GM12878 (cell line): ENCODE results near the gene TSHB. TPM values are rescaled to one million over a fixed set of nuclear protein-coding genes. Genes with fewer than 3 reads are reported as not detected.

Experiments
- ATAC-seq: fragments of 200-7000 bp; cut with Tn5 transposase; 3 replicates; pipeline ENCODE4 v1.9.1; 2020; ENCODE audit warnings: mild to moderate bottlenecking, moderate library complexity
- BruUV-seq: library from RNA; stranded (reverse); fragments of 400-500 nt; replicated peaks from 2 replicates; lab custom pipeline; 2021; lab: Mats Ljungman, UMichigan
- CTCF ChIA-PET: fragments of 300-600 bp; sonication (Branson Sonifier 250); formaldehyde crosslinking; extraction: SDS; loops from one replicate; lab custom pipeline; 2021; ENCODE audit warnings: inconsistent platforms; lab: Yijun Ruan, JAX
- POLR2A ChIA-PET: fragments of 350-600 bp; formaldehyde crosslinking; extraction: SDS; loops from one replicate; lab custom pipeline; 2021; ENCODE audit warnings: inconsistent platforms; lab: Charles Lee
- RAD21 ChIA-PET: fragments of 300-600 bp; sonication (Branson Sonifier 250); formaldehyde crosslinking; loops from one replicate; lab custom pipeline; 2023; ENCODE audit warnings: antibody characterized with exemption; ENCODE audit not compliant: unreplicated experiment; lab: Charles Lee
- SMC1A ChIA-PET: fragments of 300-600 bp; sonication (Branson Sonifier 250); formaldehyde crosslinking; loops from one replicate; lab custom pipeline; 2023; ENCODE audit not compliant: unreplicated experiment, uncharacterized antibody; lab: Charles Lee
- DNase-seq: peaks from one replicate; pipeline ENCODE4 v3.0.0-alpha.2; 2011; ENCODE audit warnings: low read depth, low spot score
- FAIRE-seq: peaks from 3 replicates; lab custom pipeline; 2011; peaks lifted over from hg19 to GRCh38; lab: Jason Lieb, UNC
- H2AFZ ChIP-seq: 2 replicates; pipeline ENCODE4 v1.6.0; 2011; ENCODE audit warnings: low read depth, low read length, control low read depth; ENCODE audit not compliant: control insufficient read depth
- H3K27ac ChIP-seq: 2 replicates; pipeline ENCODE4 v1.5.1; 2011; ENCODE audit warnings: control low read depth; ENCODE audit not compliant: control insufficient read depth, insufficient read depth
- H3K27me3 ChIP-seq, 2 experiments: replicated peaks in 1 of 2; 2 replicates each; pipeline versions ENCODE4 v1.6.0 to v1.6.1; 2011; ENCODE audit warnings: low read length in 1 of 2; ENCODE audit not compliant: control insufficient read depth in 2 of 2, insufficient read depth in 2 of 2
- H3K36me3 ChIP-seq, 2 experiments: 2 replicates each; pipeline ENCODE4 v1.5.1; 2011; ENCODE audit warnings: low read length in 1 of 2; ENCODE audit not compliant: control insufficient read depth in 2 of 2, insufficient read depth in 2 of 2
- H3K4me1 ChIP-seq: 2 replicates; pipeline ENCODE4 v1.6.1; 2011; ENCODE audit warnings: mild to moderate bottlenecking, low read length, moderate library complexity, mixed read lengths; ENCODE audit not compliant: control insufficient read depth, insufficient read depth
- H3K4me2 ChIP-seq: 2 replicates; pipeline ENCODE4 v1.6.0; 2011; ENCODE audit warnings: control low read depth; ENCODE audit not compliant: control insufficient read depth, insufficient read depth
- H3K4me3 ChIP-seq: fragments of 200-600 bp; sonication (generic); 2 replicates; pipeline ENCODE4 v1.5.1; 2016
- H3K79me2 ChIP-seq: 2 replicates; pipeline ENCODE4 v1.6.0; 2011; ENCODE audit warnings: low read length; ENCODE audit not compliant: control insufficient read depth, insufficient read depth
- H3K9ac ChIP-seq: 2 replicates; pipeline ENCODE4 v1.8.0; 2011; ENCODE audit warnings: low read length, control low read depth, mixed read lengths; ENCODE audit not compliant: control insufficient read depth, insufficient read depth
- H3K9me3 ChIP-seq: replicated peaks from 3 replicates; pipeline ENCODE4 v1.5.1; 2011; ENCODE audit warnings: mild to moderate bottlenecking, low read length; ENCODE audit not compliant: control insufficient read depth, insufficient read depth
- H4K20me1 ChIP-seq: 2 replicates; pipeline ENCODE4 v1.6.0; 2011; ENCODE audit not compliant: control insufficient read depth, insufficient read depth
- CEBPB ChIP-seq, 2 experiments: fragments of 150-350 bp in 1 of 2; IDR thresholded peaks; 2 replicates each; pipeline ENCODE4 v1.6.1; 2012 to 2014; ENCODE audit warnings: low read depth in 2 of 2, low read length in 2 of 2, borderline replicate concordance in 1 of 2, inconsistent platforms in 1 of 2
- E2F4 ChIP-seq: IDR thresholded peaks from 2 replicates; pipeline ENCODE4 v1.6.1; 2012; ENCODE audit warnings: low read depth, low read length, improper control_type of control experiment
- E4F1 ChIP-seq: fragments of 450-650 bp; IDR thresholded peaks from 2 replicates; pipeline ENCODE4 v1.6.1; 2018; ENCODE audit warnings: borderline replicate concordance, mild to moderate bottlenecking; ENCODE audit not compliant: partially characterized antibody
- EED ChIP-seq: sonication (generic); IDR thresholded peaks from 2 replicates; pipeline ENCODE4 v1.6.1; 2016; ENCODE audit warnings: antibody characterized with exemption, low read depth
- EP300 ChIP-seq, 2 experiments: fragments of 150-350 bp in 1 of 2; IDR thresholded peaks; 2 replicates each; pipeline ENCODE4 v1.6.1; 2011 to 2012; ENCODE audit warnings: low read depth in 2 of 2, low read length in 2 of 2, borderline replicate concordance in 1 of 2, improper control_type of control experiment in 1 of 2, inconsistent platforms in 1 of 2; ENCODE audit not compliant: control insufficient read depth in 1 of 2
- GATAD2B ChIP-seq: fragments of 450-650 bp; conservative IDR thresholded peaks from 2 replicates; pipeline ENCODE4 v1.6.1; 2017; ENCODE audit warnings: low read depth, mild to moderate bottlenecking, moderate library complexity
- MEF2B ChIP-seq: fragments of 450-650 bp; IDR thresholded peaks from 2 replicates; pipeline ENCODE4 v1.6.1; 2018; ENCODE audit warnings: mild to moderate bottlenecking, moderate library complexity; ENCODE audit not compliant: partially characterized antibody, poor library complexity, severe bottlenecking
- SMARCA5 ChIP-seq: fragments of 450-650 bp; IDR thresholded peaks from 2 replicates; pipeline ENCODE4 v1.6.1; 2017; ENCODE audit warnings: mild to moderate bottlenecking
- SREBF2 ChIP-seq: IDR thresholded peaks from 2 replicates; pipeline ENCODE4 v1.6.1; 2012; ENCODE audit warnings: mild to moderate bottlenecking, low read length
- STAT3 ChIP-seq: IDR thresholded peaks from 2 replicates; pipeline ENCODE4 v1.6.1; 2011; ENCODE audit warnings: low read depth, low read length, improper control_type of control experiment
- TCF12 ChIP-seq: IDR thresholded peaks from 2 replicates; pipeline ENCODE4 v1.6.1; 2011; ENCODE audit warnings: low read depth, mild to moderate bottlenecking, low read length
- ZNF217 ChIP-seq: fragments of 450-650 bp; IDR thresholded peaks from 2 replicates; pipeline ENCODE4 v1.6.1; 2017; ENCODE audit warnings: antibody characterized with exemption, mild to moderate bottlenecking
- ZNF274 ChIP-seq: IDR thresholded peaks from one replicate; pipeline ENCODE4 v1.8.0; 2011; ENCODE audit not compliant: insufficient read length, insufficient read depth
- WGBS: methylation state at CpG from one replicate; pipeline ENCODE4 v1.1.6; 2016; ENCODE audit warnings: low lambda C conversion rate; ENCODE audit not compliant: insufficient replicate concordance, insufficient coverage; ENCODE audit errors: missing lambda C conversion rate; 5-methylcytosine and 5-hydroxymethylcytosine counted together
- in situ Hi-C: fragments of 300-500 bp; cut with MboI; formaldehyde crosslinking; loops from 9 replicates; pipeline ENCODE4 v1.14.3; 2018; ENCODE audit warnings: mixed read lengths
- intact Hi-C: fragments of 100-400 bp; cut with micrococcal nuclease; formaldehyde crosslinking; loops from one replicate; pipeline ENCODE4 v1.14.2; 2022; ENCODE audit not compliant: unreplicated experiment
- polyA plus RNA-seq, 11 experiments: library from polyadenylated mRNA; depleted of rRNA in 4 of 11; unstranded in 6 of 11; stranded (reverse) in 5 of 11; fragments of >200 nt; fragmentation: Nextera tagmentation in 4 of 11; fragmentation: Illumina TruSeq in 1 of 11; extraction: Ambion mirVana in 4 of 11; extraction: Trizol in 1 of 11; gene quantifications; 1 replicate in 1 of 11; 2 replicates in 10 of 11; pipeline versions ENCODE4 v1.2.1 to v1.2.3, GENCODE V29; 2011 to 2016; ENCODE audit warnings: inconsistent platforms in 2 of 11, missing spikeins in 2 of 11, low read depth in 1 of 11
- total RNA-seq, 4 experiments: library from RNA; depleted of rRNA in 3 of 4; stranded (reverse); fragments of >200 nt in 3 of 4; fragmentation: Illumina TruSeq in 1 of 4; extraction: Trizol in 1 of 4; gene quantifications; 2 replicates each; pipeline versions ENCODE4 v1.2.1 to v1.2.3, GENCODE V29; 2013 to 2021
- TF ChIP-seq, protein P1 (sequence below): fragments of 450-650 bp; IDR thresholded peaks from 2 replicates; pipeline ENCODE4 v1.6.1; 2017; ENCODE audit warnings: mild to moderate bottlenecking
- TF ChIP-seq, protein P2 (sequence below): IDR thresholded peaks from 2 replicates; pipeline ENCODE4 v1.6.1; 2011; ENCODE audit warnings: borderline replicate concordance, low read depth, mild to moderate bottlenecking, moderate library complexity, mixed read lengths, low read length; ENCODE audit not compliant: insufficient read depth; ENCODE audit errors: extremely low read length
- TF ChIP-seq, protein P3 (sequence below): fragments of 450-650 bp; IDR thresholded peaks from 2 replicates; pipeline ENCODE4 v1.6.1; 2017; ENCODE audit warnings: low read depth, mild to moderate bottlenecking, moderate library complexity

Gene TSHB
- total and polyA plus RNA-seq, 10 of the 15 experiments (the other 5 are each of a cell fraction or from before 2014, with no cell fraction given) = not detected

GRCh38 chr1:115076384-115076915, 46.8 kb downstream of the TSHB start:
- Histone ChIP-seq H4K20me1 (no peaks in the 10 kb centered on the region), H3K27ac (no peak overlapping the region), H3K9ac (no peak overlapping the region), H3K4me2 (no peak overlapping the region), H3K79me2 (no peaks in the 10 kb centered on the region), H3K4me3 (no peak overlapping the region), H3K9me3 (no peaks in the 10 kb centered on the region), H3K4me1 (no peaks in the 10 kb centered on the region), H3K27me3 (no peaks in the 10 kb centered on the region; a peak in 1 of 4 replicates), H2AFZ (no peak overlapping the region), H3K36me3 (no peaks in the 10 kb centered on the region)
- FAIRE-seq (no peak), DNase-seq (no peak), ATAC-seq (no peak)
- RAD21 ChIA-PET = interaction anchor here (1.4 kb wide), 1 partner anchor 35 kb away, joined by 6 read pairs; no protein-coding TSS in a partner anchor
- SMC1A ChIA-PET = no interaction called here
- in situ Hi-C loops (no loop called here), intact Hi-C loops (no loop called here)
- WGBS = 10% methylated on average over 4 of the region's 4 CpGs
- CTCF ChIA-PET = interaction anchor here (7.5 kb wide), 1 partner anchor 25 kb away, joined by 44 read pairs; no protein-coding TSS in a partner anchor
- POLR2A ChIA-PET = no interaction called here
- BruUV-seq = no TSS peak
- TF ChIP-seq E4F1 (no peak), TCF12 (no peak), MEF2B (no peak), ZNF274 (no peak), E2F4 (no peak), EP300 (IDR thresholded peaks at IDR 0.05; ENCODE audit: borderline replicate concordance in 1 of 2, control insufficient read depth in 1 of 2, low read depth in 2 of 2, low read length in 2 of 2) (no peak), SMARCA5 (no peak), CEBPB (IDR thresholded peaks at IDR 0.05; ENCODE audit: borderline replicate concordance in 1 of 2, low read depth in 2 of 2, low read length in 2 of 2) (no peak), STAT3 (no peak), SREBF2 (no peak), GATAD2B (no peak), EED (no peak), ZNF217 (no peak)
- TF ChIP-seq, protein P1, sequence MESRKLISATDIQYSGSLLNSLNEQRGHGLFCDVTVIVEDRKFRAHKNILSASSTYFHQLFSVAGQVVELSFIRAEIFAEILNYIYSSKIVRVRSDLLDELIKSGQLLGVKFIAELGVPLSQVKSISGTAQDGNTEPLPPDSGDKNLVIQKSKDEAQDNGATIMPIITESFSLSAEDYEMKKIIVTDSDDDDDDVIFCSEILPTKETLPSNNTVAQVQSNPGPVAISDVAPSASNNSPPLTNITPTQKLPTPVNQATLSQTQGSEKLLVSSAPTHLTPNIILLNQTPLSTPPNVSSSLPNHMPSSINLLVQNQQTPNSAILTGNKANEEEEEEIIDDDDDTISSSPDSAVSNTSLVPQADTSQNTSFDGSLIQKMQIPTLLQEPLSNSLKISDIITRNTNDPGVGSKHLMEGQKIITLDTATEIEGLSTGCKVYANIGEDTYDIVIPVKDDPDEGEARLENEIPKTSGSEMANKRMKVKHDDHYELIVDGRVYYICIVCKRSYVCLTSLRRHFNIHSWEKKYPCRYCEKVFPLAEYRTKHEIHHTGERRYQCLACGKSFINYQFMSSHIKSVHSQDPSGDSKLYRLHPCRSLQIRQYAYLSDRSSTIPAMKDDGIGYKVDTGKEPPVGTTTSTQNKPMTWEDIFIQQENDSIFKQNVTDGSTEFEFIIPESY = no peak
- TF ChIP-seq, protein P2, sequence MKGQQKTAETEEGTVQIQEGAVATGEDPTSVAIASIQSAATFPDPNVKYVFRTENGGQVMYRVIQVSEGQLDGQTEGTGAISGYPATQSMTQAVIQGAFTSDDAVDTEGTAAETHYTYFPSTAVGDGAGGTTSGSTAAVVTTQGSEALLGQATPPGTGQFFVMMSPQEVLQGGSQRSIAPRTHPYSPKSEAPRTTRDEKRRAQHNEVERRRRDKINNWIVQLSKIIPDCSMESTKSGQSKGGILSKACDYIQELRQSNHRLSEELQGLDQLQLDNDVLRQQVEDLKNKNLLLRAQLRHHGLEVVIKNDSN = no peak
- TF ChIP-seq, protein P3, sequence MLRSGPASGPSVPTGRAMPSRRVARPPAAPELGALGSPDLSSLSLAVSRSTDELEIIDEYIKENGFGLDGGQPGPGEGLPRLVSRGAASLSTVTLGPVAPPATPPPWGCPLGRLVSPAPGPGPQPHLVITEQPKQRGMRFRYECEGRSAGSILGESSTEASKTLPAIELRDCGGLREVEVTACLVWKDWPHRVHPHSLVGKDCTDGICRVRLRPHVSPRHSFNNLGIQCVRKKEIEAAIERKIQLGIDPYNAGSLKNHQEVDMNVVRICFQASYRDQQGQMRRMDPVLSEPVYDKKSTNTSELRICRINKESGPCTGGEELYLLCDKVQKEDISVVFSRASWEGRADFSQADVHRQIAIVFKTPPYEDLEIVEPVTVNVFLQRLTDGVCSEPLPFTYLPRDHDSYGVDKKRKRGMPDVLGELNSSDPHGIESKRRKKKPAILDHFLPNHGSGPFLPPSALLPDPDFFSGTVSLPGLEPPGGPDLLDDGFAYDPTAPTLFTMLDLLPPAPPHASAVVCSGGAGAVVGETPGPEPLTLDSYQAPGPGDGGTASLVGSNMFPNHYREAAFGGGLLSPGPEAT = no peak
